ENCODE results near the gene CACNA1E.

CACNA1E gene

GRCh38 chr1:181803421-181803820 lies 320.1 kb downstream of the CACNA1E start:
- TF ChIP-seq POLR2A (IDR thresholded peaks at IDR 0.05; ENCODE audit: low read depth, low read length) (no peak), SPI1 (IDR thresholded peaks at IDR 0.05; ENCODE audit: low read depth, low read length) (no peak), POU2F2 (IDR thresholded peaks at IDR 0.05; ENCODE audit: low read depth, low read length) (no peak), PAX5 (IDR thresholded peaks at IDR 0.05; ENCODE audit: insufficient read depth, low read length, severe bottlenecking) (no peak), POLR2AphosphoS5 (IDR thresholded peaks at IDR 0.05; ENCODE audit: low read depth, low read length) (no peak), TAF1 (IDR thresholded peaks at IDR 0.05; ENCODE audit: low read depth, low read length) (no peak)
- DNase-seq (ENCODE audit: insufficient read length, low spot score) (no peak), FAIRE-seq (no peak)

- FAIRE-seq (no peak), DNase-seq (ENCODE audit: insufficient read length, low spot score) (no peak)
Measured at GRCh38 chr1:181804989-181805388, 321.7 kb downstream of the CACNA1E start.

GRCh38 chr1:181806746-181807145 lies 323.4 kb downstream of the CACNA1E start:
- TF ChIP-seq POLR2A (IDR thresholded peaks at IDR 0.05; ENCODE audit: low read depth, low read length) (no peak), POLR2AphosphoS5 (IDR thresholded peaks at IDR 0.05; ENCODE audit: low read depth, low read length) (no peak), TAF1 (IDR thresholded peaks at IDR 0.05; ENCODE audit: low read depth, low read length) (no peak), SPI1 (IDR thresholded peaks at IDR 0.05; ENCODE audit: low read depth, low read length) (no peak), POU2F2 (IDR thresholded peaks at IDR 0.05; ENCODE audit: low read depth, low read length) (no peak), PAX5 (IDR thresholded peaks at IDR 0.05; ENCODE audit: insufficient read depth, low read length, severe bottlenecking) (no peak)
- FAIRE-seq (no peak), DNase-seq (ENCODE audit: insufficient read length, low spot score) (no peak)

More at GRCh38 chr1:181804989-181805388, 321.7 kb downstream of the CACNA1E start:
- TF ChIP-seq POLR2A (IDR thresholded peaks at IDR 0.05; ENCODE audit: low read depth, low read length): no peak
- peak; percentile 33; the same call in 1 of the 2 replicates for TF ChIP-seq SPI1 (IDR thresholded peaks at IDR 0.05; ENCODE audit: low read depth, low read length)

- DNase-seq (ENCODE audit: insufficient read length, low spot score) (no peak), FAIRE-seq (no peak)
- TF ChIP-seq POLR2A (IDR thresholded peaks at IDR 0.05; ENCODE audit: low read depth, low read length) (no peak), PAX5 (IDR thresholded peaks at IDR 0.05; ENCODE audit: insufficient read depth, low read length, severe bottlenecking) (no peak), POLR2AphosphoS5 (IDR thresholded peaks at IDR 0.05; ENCODE audit: low read depth, low read length) (no peak), TAF1 (IDR thresholded peaks at IDR 0.05; ENCODE audit: low read depth, low read length) (no peak), SPI1 (IDR thresholded peaks at IDR 0.05; ENCODE audit: low read depth, low read length) (no peak), POU2F2 (IDR thresholded peaks at IDR 0.05; ENCODE audit: low read depth, low read length) (no peak)
Measured at GRCh38 chr1:181807251-181807650, 323.9 kb downstream of the CACNA1E start.

GRCh38 chr1:181809991-181810545 lies 326.8 kb downstream of the CACNA1E start:
- no peak for TF ChIP-seq PAX5 (IDR thresholded peaks at IDR 0.05; ENCODE audit: insufficient read depth, low read length, severe bottlenecking)
- TF ChIP-seq POU2F2 (IDR thresholded peaks at IDR 0.05; ENCODE audit: low read depth, low read length): no peak
- no peak for TF ChIP-seq POLR2A (IDR thresholded peaks at IDR 0.05; ENCODE audit: low read depth, low read length)
- TF ChIP-seq POLR2AphosphoS5 (IDR thresholded peaks at IDR 0.05; ENCODE audit: low read depth, low read length): no peak
- no peak for TF ChIP-seq SPI1 (IDR thresholded peaks at IDR 0.05; ENCODE audit: low read depth, low read length)
- no peak for TF ChIP-seq TAF1 (IDR thresholded peaks at IDR 0.05; ENCODE audit: low read depth, low read length)
- FAIRE-seq: no peak
- no peak for DNase-seq (ENCODE audit: insufficient read length, low spot score)

- DNase-seq (ENCODE audit: insufficient read length, low spot score) (no peak), FAIRE-seq (no peak)
- TF ChIP-seq POU2F2 (IDR thresholded peaks at IDR 0.05; ENCODE audit: low read depth, low read length): no peak
- TF ChIP-seq PAX5 (IDR thresholded peaks at IDR 0.05; ENCODE audit: insufficient read depth, low read length, severe bottlenecking): no peak
- TF ChIP-seq POLR2A (IDR thresholded peaks at IDR 0.05; ENCODE audit: low read depth, low read length): no peak
- no peak for TF ChIP-seq SPI1 (IDR thresholded peaks at IDR 0.05; ENCODE audit: low read depth, low read length)
- TF ChIP-seq POLR2AphosphoS5 (IDR thresholded peaks at IDR 0.05; ENCODE audit: low read depth, low read length): no peak
- no peak for TF ChIP-seq TAF1 (IDR thresholded peaks at IDR 0.05; ENCODE audit: low read depth, low read length)
Measured at GRCh38 chr1:181812208-181812607, 328.9 kb downstream of the CACNA1E start.

- no peak for FAIRE-seq
- TF ChIP-seq POLR2AphosphoS5 (IDR thresholded peaks at IDR 0.05; ENCODE audit: low read depth, low read length) (no peak), SPI1 (IDR thresholded peaks at IDR 0.05; ENCODE audit: low read depth, low read length) (no peak)
- no peak for DNase-seq (ENCODE audit: insufficient read length, low spot score)
Measured at GRCh38 chr1:181813266-181813665, 329.9 kb downstream of the CACNA1E start.

GRCh38 chr1:181816608-181817007 lies 333.3 kb downstream of the CACNA1E start:
- no peak for FAIRE-seq
- TF ChIP-seq TAF1 (IDR thresholded peaks at IDR 0.05; ENCODE audit: low read depth, low read length) (no peak), PAX5 (IDR thresholded peaks at IDR 0.05; ENCODE audit: insufficient read depth, low read length, severe bottlenecking) (no peak), POLR2AphosphoS5 (IDR thresholded peaks at IDR 0.05; ENCODE audit: low read depth, low read length) (no peak), SPI1 (IDR thresholded peaks at IDR 0.05; ENCODE audit: low read depth, low read length) (no peak), POLR2A (IDR thresholded peaks at IDR 0.05; ENCODE audit: low read depth, low read length) (no peak), POU2F2 (IDR thresholded peaks at IDR 0.05; ENCODE audit: low read depth, low read length) (no peak)

GRCh38 chr1:181817091-181817490 lies 333.8 kb downstream of the CACNA1E start:
- no peak for TF ChIP-seq POLR2AphosphoS5 (IDR thresholded peaks at IDR 0.05; ENCODE audit: low read depth, low read length)
- no peak for TF ChIP-seq POU2F2 (IDR thresholded peaks at IDR 0.05; ENCODE audit: low read depth, low read length)
- TF ChIP-seq TAF1 (IDR thresholded peaks at IDR 0.05; ENCODE audit: low read depth, low read length): no peak
- no peak for TF ChIP-seq PAX5 (IDR thresholded peaks at IDR 0.05; ENCODE audit: insufficient read depth, low read length, severe bottlenecking)
- TF ChIP-seq SPI1 (IDR thresholded peaks at IDR 0.05; ENCODE audit: low read depth, low read length): no peak
- TF ChIP-seq POLR2A (IDR thresholded peaks at IDR 0.05; ENCODE audit: low read depth, low read length): no peak
- no peak for FAIRE-seq
- DNase-seq (ENCODE audit: insufficient read length, low spot score): no peak

More at GRCh38 chr1:181816608-181817007, 333.3 kb downstream of the CACNA1E start:
- no peak for DNase-seq (ENCODE audit: insufficient read length, low spot score)

- no peak for TF ChIP-seq POU2F2 (IDR thresholded peaks at IDR 0.05; ENCODE audit: low read depth, low read length)
- no peak for TF ChIP-seq PAX5 (IDR thresholded peaks at IDR 0.05; ENCODE audit: insufficient read depth, low read length, severe bottlenecking)
- TF ChIP-seq SPI1 (IDR thresholded peaks at IDR 0.05; ENCODE audit: low read depth, low read length): no peak
- no peak for TF ChIP-seq POLR2A (IDR thresholded peaks at IDR 0.05; ENCODE audit: low read depth, low read length)
- TF ChIP-seq POLR2AphosphoS5 (IDR thresholded peaks at IDR 0.05; ENCODE audit: low read depth, low read length): no peak
- TF ChIP-seq TAF1 (IDR thresholded peaks at IDR 0.05; ENCODE audit: low read depth, low read length): no peak
- no peak for FAIRE-seq
- no peak for DNase-seq (ENCODE audit: insufficient read length, low spot score)
Measured at GRCh38 chr1:181818459-181818858, 335.1 kb downstream of the CACNA1E start.
